K562 (cell line): ENCODE data around the gene P3H4. TPM values are rescaled to one million over a fixed set of nuclear protein-coding genes. Genes with fewer than 3 reads are reported as not detected.

Experiments used
- ATF6 ChIP-seq: sonication (generic); formaldehyde crosslinking; IDR thresholded peaks from 2 replicates; pipeline ENCODE4 v1.4.0; 2020; ENCODE audit warnings: mild to moderate bottlenecking, missing genetic modification reagents
- BCL6 ChIP-seq: fragments of 250-450 bp; sonication (Bioruptor Pico); IDR thresholded peaks from 2 replicates; pipeline ENCODE4 v1.4.0; 2020
- COPS2 ChIP-seq: fragments of 450-650 bp; conservative IDR thresholded peaks from 2 replicates; pipeline ENCODE4 v1.6.1; 2016; ENCODE audit warnings: mild to moderate bottlenecking, moderate library complexity
- ETV5 ChIP-seq: sonication (generic); formaldehyde crosslinking; IDR thresholded peaks from 2 replicates; pipeline ENCODE4 v1.4.0; 2020; ENCODE audit warnings: low read depth, mild to moderate bottlenecking, missing genetic modification reagents
- FOXA1 ChIP-seq: fragments of 450-650 bp; IDR thresholded peaks from 2 replicates; pipeline ENCODE4 v1.6.1; 2016; ENCODE audit warnings: mild to moderate bottlenecking, borderline replicate concordance
- FOXJ3 ChIP-seq: sonication (generic); formaldehyde crosslinking; IDR thresholded peaks from 2 replicates; pipeline ENCODE4 v1.4.0; 2020; ENCODE audit warnings: mild to moderate bottlenecking, missing genetic modification reagents
- GABPB1 ChIP-seq: sonication (generic); formaldehyde crosslinking; IDR thresholded peaks from 2 replicates; pipeline ENCODE4 v1.8.0; 2022; ENCODE audit warnings: mild to moderate bottlenecking, missing genetic modification reagents
- GTF2A2 ChIP-seq: IDR thresholded peaks from 2 replicates; pipeline ENCODE4 v1.6.1; 2016; ENCODE audit warnings: mild to moderate bottlenecking, missing genetic modification characterization, missing compliant biosample characterization
- HDAC2 ChIP-seq: fragments of 450-650 bp; IDR thresholded peaks from 2 replicates; pipeline ENCODE4 v1.6.1; 2016; ENCODE audit warnings: mild to moderate bottlenecking
- HMGXB4 ChIP-seq: sonication (generic); formaldehyde crosslinking; IDR thresholded peaks from 2 replicates; pipeline ENCODE4 v1.8.1; 2023; ENCODE audit warnings: mild to moderate bottlenecking, missing genetic modification reagents
- MCM2 ChIP-seq: fragments of 450-650 bp; IDR thresholded peaks from 2 replicates; pipeline ENCODE4 v1.6.1; 2017; ENCODE audit warnings: low read depth, mild to moderate bottlenecking
- NFATC3 ChIP-seq: fragments of 450-650 bp; IDR thresholded peaks from 2 replicates; pipeline ENCODE4 v1.6.1; 2017; ENCODE audit warnings: mild to moderate bottlenecking
- PHF8 ChIP-seq: fragments of 200-600 bp; sonication (generic); IDR thresholded peaks from 2 replicates; pipeline ENCODE4 v1.6.1; 2012; ENCODE audit warnings: mixed run types, mild to moderate bottlenecking, inconsistent platforms, low read length, moderate library complexity, borderline replicate concordance
- PTRF ChIP-seq: fragments of 450-650 bp; IDR thresholded peaks from 2 replicates; pipeline ENCODE4 v1.6.1; 2016; ENCODE audit warnings: mild to moderate bottlenecking, missing genetic modification characterization, missing compliant biosample characterization
- RB1 ChIP-seq: fragments of 450-650 bp; IDR thresholded peaks from 2 replicates; pipeline ENCODE4 v1.6.1; 2017; ENCODE audit warnings: low read depth, mild to moderate bottlenecking
- SP2 ChIP-seq: IDR thresholded peaks from 2 replicates; pipeline ENCODE4 v1.6.1; 2011; ENCODE audit warnings: mild to moderate bottlenecking, low read depth, low read length, moderate library complexity; ENCODE audit not compliant: poor library complexity, severe bottlenecking; ENCODE audit errors: extremely low read depth
- SREBF2 ChIP-seq: sonication (generic); formaldehyde crosslinking; IDR thresholded peaks from 2 replicates; pipeline ENCODE4 v1.4.0; 2020; ENCODE audit warnings: mild to moderate bottlenecking, missing genetic modification reagents
- SRSF1 ChIP-seq: fragments of 200-400 bp; formaldehyde crosslinking; IDR thresholded peaks from 2 replicates; pipeline ENCODE4 v1.6.1; 2017; ENCODE audit warnings: mild to moderate bottlenecking, low read depth, low read length, moderate library complexity
- U2AF2 ChIP-seq: fragments of 200-400 bp; formaldehyde crosslinking; optimal IDR thresholded peaks from 2 replicates; pipeline ENCODE3; 2017; ENCODE audit warnings: low read depth, mild to moderate bottlenecking, low read length
- ZBTB5 ChIP-seq: fragments of 450-650 bp; IDR thresholded peaks from 2 replicates; pipeline ENCODE4 v1.6.1; 2017; ENCODE audit warnings: antibody characterized with exemption
- ZFP30 ChIP-seq: fragments of 250-450 bp; sonication (Bioruptor Pico); IDR thresholded peaks from 2 replicates; pipeline ENCODE4 v1.8.0; 2022; ENCODE audit warnings: moderate library complexity, mild to moderate bottlenecking, inconsistent platforms, borderline replicate concordance
- ZNF175 ChIP-seq: fragments of 200-800 bp; sonication (Bioruptor generic); IDR thresholded peaks from 2 replicates; pipeline ENCODE4 v1.6.1; 2016; ENCODE audit warnings: low read depth, mild to moderate bottlenecking, missing genetic modification characterization, missing compliant biosample characterization
- ZNF354B ChIP-seq: fragments of 250-450 bp; sonication (Bioruptor Pico); IDR thresholded peaks from 2 replicates; pipeline ENCODE4 v1.4.0; 2020
- ZNF445 ChIP-seq: fragments of 250-450 bp; sonication (Bioruptor Pico); IDR thresholded peaks from 2 replicates; pipeline ENCODE4 v1.4.0; 2020; ENCODE audit warnings: low read depth, mild to moderate bottlenecking, moderate library complexity
- ZNF561 ChIP-seq: fragments of 450-650 bp; formaldehyde crosslinking; conservative IDR thresholded peaks from 2 replicates; pipeline ENCODE4 v1.4.0; 2020; ENCODE audit warnings: mild to moderate bottlenecking, moderate library complexity
- polyA plus RNA-seq, 8 experiments: library from polyadenylated mRNA; depleted of rRNA in 4 of 8; stranded (reverse) in 5 of 8; unstranded in 3 of 8; fragments of >200 nt; fragmentation: Nextera tagmentation in 2 of 8; fragmentation: Illumina TruSeq in 1 of 8; extraction: Ambion mirVana in 2 of 8; extraction: Trizol in 1 of 8; gene quantifications; 2 replicates each; pipeline versions ENCODE4 v1.2.1 to v1.2.3, GENCODE V29; 2011 to 2014; ENCODE audit warnings: inconsistent platforms in 1 of 8, missing spikeins in 1 of 8
- total RNA-seq, 7 experiments: library from RNA; depleted of rRNA in 6 of 7; stranded (reverse); fragments of >200 nt in 6 of 7; fragmentation: Illumina TruSeq in 2 of 7; extraction: Trizol in 2 of 7; gene quantifications; 2 replicates each; pipeline versions ENCODE4 v1.2.1 to v1.2.3, GENCODE V29; 2011 to 2021; ENCODE audit warnings: low replicate concordance in 1 of 7

P3H4 gene
- total and polyA plus RNA-seq, 9 of the 15 experiments (the other 6 are each of a cell fraction or from before 2014, with no cell fraction given), result 0.10 to 3.7 (median 1.0) TPM

- no peak for TF ChIP-seq SRSF1
- TF ChIP-seq ZBTB5, result no peak
- no peak for TF ChIP-seq SREBF2 (CRISPR knock-in tag)
- peak; percentile 14; the same call in 1 of the 2 replicates for TF ChIP-seq HDAC2
- no peak for TF ChIP-seq HMGXB4
- TF ChIP-seq ZNF175 (CRISPR knock-in tag), result no peak
- no peak for TF ChIP-seq NFATC3
- TF ChIP-seq MCM2, result no peak
- no peak for TF ChIP-seq ETV5 (CRISPR knock-in tag)
- TF ChIP-seq FOXA1, result no peak
- TF ChIP-seq ZNF354B (CRISPR knock-in tag), result no peak
- no peak for TF ChIP-seq BCL6
- TF ChIP-seq PHF8, result no peak; the same call in 1 of the 2 replicates
- no peak for TF ChIP-seq RB1
- TF ChIP-seq PTRF (tag), result no peak
- no peak for TF ChIP-seq FOXJ3 (CRISPR knock-in tag)
- TF ChIP-seq ZFP30 (CRISPR knock-in tag), result no peak
- no peak for TF ChIP-seq ZNF445 (CRISPR knock-in tag)
- TF ChIP-seq ATF6, result no peak
- TF ChIP-seq U2AF2, result no peak
- no peak for TF ChIP-seq ZNF561 (CRISPR knock-in tag)
- no peak for TF ChIP-seq GABPB1 (CRISPR knock-in tag)
- TF ChIP-seq SP2, result no peak
- TF ChIP-seq COPS2, result no peak
- TF ChIP-seq GTF2A2 (tag), result no peak
Observed at GRCh38 chr17:41785091-41785858, 26.5 kb downstream of the P3H4 start (continued).
